ENCODE data around the gene ARHGAP45. TPM values are rescaled to one million over a fixed set of nuclear protein-coding genes. Genes with fewer than 3 reads are reported as not detected.

ARHGAP45 gene, protein sequence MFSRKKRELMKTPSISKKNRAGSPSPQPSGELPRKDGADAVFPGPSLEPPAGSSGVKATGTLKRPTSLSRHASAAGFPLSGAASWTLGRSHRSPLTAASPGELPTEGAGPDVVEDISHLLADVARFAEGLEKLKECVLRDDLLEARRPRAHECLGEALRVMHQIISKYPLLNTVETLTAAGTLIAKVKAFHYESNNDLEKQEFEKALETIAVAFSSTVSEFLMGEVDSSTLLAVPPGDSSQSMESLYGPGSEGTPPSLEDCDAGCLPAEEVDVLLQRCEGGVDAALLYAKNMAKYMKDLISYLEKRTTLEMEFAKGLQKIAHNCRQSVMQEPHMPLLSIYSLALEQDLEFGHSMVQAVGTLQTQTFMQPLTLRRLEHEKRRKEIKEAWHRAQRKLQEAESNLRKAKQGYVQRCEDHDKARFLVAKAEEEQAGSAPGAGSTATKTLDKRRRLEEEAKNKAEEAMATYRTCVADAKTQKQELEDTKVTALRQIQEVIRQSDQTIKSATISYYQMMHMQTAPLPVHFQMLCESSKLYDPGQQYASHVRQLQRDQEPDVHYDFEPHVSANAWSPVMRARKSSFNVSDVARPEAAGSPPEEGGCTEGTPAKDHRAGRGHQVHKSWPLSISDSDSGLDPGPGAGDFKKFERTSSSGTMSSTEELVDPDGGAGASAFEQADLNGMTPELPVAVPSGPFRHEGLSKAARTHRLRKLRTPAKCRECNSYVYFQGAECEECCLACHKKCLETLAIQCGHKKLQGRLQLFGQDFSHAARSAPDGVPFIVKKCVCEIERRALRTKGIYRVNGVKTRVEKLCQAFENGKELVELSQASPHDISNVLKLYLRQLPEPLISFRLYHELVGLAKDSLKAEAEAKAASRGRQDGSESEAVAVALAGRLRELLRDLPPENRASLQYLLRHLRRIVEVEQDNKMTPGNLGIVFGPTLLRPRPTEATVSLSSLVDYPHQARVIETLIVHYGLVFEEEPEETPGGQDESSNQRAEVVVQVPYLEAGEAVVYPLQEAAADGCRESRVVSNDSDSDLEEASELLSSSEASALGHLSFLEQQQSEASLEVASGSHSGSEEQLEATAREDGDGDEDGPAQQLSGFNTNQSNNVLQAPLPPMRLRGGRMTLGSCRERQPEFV
- 10 to 100 TPM; 27.4 to 37.9 TPM for total RNA-seq

DNA sequence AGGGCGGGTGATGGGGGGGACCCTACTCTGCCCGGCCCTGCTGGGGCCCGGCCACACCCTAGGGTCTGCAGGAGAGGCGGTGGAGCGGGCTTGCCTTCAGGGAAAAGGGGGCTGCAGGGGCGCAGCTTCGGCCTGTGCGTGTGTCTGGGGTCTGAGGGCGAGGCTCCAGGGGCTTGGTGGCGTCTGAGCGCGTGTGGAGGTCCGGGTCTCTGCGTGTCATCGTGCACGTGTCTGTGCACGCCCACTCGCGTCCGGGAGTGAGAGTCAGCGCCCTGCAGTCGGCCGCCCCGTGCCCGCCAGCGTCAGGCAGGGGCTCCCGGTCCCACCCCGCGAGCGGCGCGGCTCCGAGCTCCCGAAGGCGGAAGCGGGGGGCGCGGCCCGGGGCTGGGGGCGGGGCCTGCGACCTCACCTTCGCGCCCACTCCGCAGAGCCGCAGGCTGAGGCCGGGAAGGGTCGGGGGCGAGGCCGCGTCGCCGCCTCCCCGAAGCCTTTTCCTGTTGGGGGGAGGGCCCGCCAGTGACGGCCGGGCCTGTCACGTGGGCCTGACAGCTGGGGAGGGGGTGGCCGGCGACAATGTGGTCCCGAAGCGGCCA, at the start of gene ARHGAP45:
Gene ARHGAP45, plus strand, starts transcription at position 420 of the 593 bp plus-strand sequence. CDS start 239 bp downstream, outside the sequence.
- Histone ChIP-seq H3K27ac (peak within 1 kb of the TSS; percentile 74), H3K27me3 (peaks cover 35% of the 10 kb centered on the region), H3K36me3 (no peaks in the 10 kb centered on the region), H3K4me1 (peaks cover 28% of the 10 kb centered on the region), H3K9me3 (no peaks in the 10 kb centered on the region), H3K9ac (ENCODE audit: low read depth in 2 of 2, low read length in 2 of 2) (peak within 1 kb of the TSS; percentile 54 to 63), H3K4me3 (peak within 1 kb of the TSS; percentile 35)
- intact Hi-C loops (cut with DNase I) = no loop called here
- TF ChIP-seq, protein P1, sequence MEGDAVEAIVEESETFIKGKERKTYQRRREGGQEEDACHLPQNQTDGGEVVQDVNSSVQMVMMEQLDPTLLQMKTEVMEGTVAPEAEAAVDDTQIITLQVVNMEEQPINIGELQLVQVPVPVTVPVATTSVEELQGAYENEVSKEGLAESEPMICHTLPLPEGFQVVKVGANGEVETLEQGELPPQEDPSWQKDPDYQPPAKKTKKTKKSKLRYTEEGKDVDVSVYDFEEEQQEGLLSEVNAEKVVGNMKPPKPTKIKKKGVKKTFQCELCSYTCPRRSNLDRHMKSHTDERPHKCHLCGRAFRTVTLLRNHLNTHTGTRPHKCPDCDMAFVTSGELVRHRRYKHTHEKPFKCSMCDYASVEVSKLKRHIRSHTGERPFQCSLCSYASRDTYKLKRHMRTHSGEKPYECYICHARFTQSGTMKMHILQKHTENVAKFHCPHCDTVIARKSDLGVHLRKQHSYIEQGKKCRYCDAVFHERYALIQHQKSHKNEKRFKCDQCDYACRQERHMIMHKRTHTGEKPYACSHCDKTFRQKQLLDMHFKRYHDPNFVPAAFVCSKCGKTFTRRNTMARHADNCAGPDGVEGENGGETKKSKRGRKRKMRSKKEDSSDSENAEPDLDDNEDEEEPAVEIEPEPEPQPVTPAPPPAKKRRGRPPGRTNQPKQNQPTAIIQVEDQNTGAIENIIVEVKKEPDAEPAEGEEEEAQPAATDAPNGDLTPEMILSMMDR (IDR thresholded peaks at IDR 0.05) = no peak
- peak; percentile 54 for DNase-seq

DNA sequence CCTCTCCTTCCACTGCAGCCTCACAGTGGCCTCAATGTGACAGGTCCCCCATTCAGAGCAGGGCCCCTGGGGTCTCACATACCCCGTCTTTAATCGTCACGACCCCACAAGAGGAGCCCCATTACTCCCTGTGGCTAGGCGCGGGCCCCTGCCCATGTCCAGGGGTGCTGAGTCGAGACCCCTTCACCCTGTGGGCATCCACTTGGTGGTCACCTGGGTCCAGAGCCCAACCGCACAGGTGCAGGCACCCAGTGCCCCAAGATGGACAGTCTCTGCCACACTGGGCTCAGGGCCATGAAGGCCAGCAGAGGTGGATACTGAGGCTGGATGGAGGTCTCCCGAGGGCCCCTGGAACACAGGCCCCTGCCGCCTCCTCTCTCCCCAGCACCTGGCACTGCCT, 49.1 kb upstream of the ARHGAP45 start:
- Histone ChIP-seq H3K27me3 (no peaks in the 10 kb centered on the region), H3K27ac (peak overlapping the region; percentile 63), H3K9me3 (no peaks in the 10 kb centered on the region), H3K4me3 (no peak overlapping the region), H3K9ac (ENCODE audit: low read depth in 2 of 2, low read length in 2 of 2) (peak overlapping the region; percentile 21 to 47), H3K4me1 (peaks cover 41% of the 10 kb centered on the region), H3K36me3 (no peaks in the 10 kb centered on the region)
- DNase-seq = no peak
- intact Hi-C loops (cut with DNase I) = no loop called here
- TF ChIP-seq, protein P1 (IDR thresholded peaks at IDR 0.05) = no peak

DNA sequence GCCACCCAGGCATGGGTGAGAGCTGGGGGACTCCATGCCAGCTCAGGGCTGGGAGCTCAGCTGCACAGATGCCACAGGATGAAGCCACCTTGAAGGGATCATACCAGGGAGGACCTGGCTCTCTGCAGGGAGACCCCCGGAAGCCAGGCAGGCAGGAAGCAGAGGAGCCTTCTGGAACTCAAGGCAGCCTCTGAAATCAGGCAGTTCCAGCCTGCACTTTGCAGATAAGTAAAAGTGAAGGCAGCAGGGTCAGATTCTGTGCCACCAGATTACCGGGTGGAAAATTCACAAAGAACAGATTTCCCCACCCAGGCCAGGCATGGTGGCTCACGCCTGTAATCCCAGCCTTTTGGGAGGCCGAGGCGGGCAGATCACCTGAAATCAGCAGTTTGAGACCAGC, 48.6 kb upstream of the ARHGAP45 start:
- Histone ChIP-seq H3K9ac (ENCODE audit: low read depth in 2 of 2, low read length in 2 of 2) (no peak overlapping the region), H3K9me3 (no peaks in the 10 kb centered on the region), H3K27ac (peak overlapping the region; percentile 63), H3K4me1 (peaks cover 41% of the 10 kb centered on the region), H3K27me3 (no peaks in the 10 kb centered on the region), H3K36me3 (no peaks in the 10 kb centered on the region), H3K4me3 (no peak overlapping the region)
- TF ChIP-seq, protein P1 (IDR thresholded peaks at IDR 0.05) = no peak
- no peak for DNase-seq
- intact Hi-C loops (cut with DNase I) = no loop called here

DNA sequence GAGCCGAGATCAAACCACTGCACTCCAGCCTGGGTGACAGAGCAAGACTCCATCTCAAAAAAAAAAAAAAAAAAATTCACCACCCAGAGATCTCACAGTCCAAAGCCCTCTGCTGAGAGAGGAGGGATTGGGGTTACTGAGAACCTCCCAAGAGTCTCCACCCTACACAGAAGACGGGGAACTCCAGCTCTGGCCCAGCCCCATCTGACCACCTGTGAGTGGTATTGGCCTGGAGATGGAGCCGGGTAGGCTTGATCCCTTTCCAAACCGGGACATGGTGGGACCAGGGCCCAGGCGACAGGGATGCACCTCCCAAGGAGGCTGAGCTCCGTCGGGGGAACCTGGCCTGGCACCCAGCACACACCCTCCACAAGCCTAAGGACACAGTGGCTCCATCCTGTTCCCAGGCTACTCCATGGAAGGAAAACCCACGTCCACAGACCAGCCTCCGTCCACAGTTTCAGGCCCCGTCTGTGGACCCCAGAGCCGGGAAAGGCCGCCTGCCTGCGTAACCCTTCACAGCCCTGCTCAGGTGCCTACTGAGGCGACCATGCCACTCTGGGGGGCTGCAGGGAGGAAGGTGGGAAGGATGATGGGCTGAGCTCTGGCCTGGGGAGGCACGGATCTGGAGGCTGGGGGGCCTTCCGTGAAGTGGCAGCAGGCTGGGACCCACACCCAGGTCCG, 47.9 kb upstream of the ARHGAP45 start:
- no peak overlapping the region for H3K27ac ChIP-seq
- no peaks in the 10 kb centered on the region for H3K36me3 ChIP-seq
- H3K9ac ChIP-seq (ENCODE audit: low read depth in 2 of 2, low read length in 2 of 2) = peak overlapping the region; percentile 95 to 96
- TF ChIP-seq, protein P1 (IDR thresholded peaks at IDR 0.05) = no peak
- no peaks in the 10 kb centered on the region for H3K27me3 ChIP-seq
- DNase-seq = no peak
- H3K4me1 ChIP-seq = peaks cover 41% of the 10 kb centered on the region
- peak overlapping the region; percentile 80 for H3K4me3 ChIP-seq
- no peaks in the 10 kb centered on the region for H3K9me3 ChIP-seq
- intact Hi-C loops (cut with DNase I) = no loop called here
